Measurements from ENCODE around the gene SAYSD1. TPM values are rescaled to one million over a fixed set of nuclear protein-coding genes. Genes with fewer than 3 reads are reported as not detected.

The SAYSD1 gene
- total RNA-seq, 1 donor = 27.8 TPM

- H3K4me3 ChIP-seq (ENCODE audit: low read depth, low read length) = no peak overlapping the region
- no peak for TF ChIP-seq CTCF (IDR thresholded peaks at IDR 0.05; ENCODE audit: insufficient read depth, low read length)
- no peak for DNase-seq (ENCODE audit: low read depth)
Measured at GRCh38 chr6:39076623-39077535, 38.1 kb downstream of the SAYSD1 start.

- TF ChIP-seq CTCF (IDR thresholded peaks at IDR 0.05; ENCODE audit: insufficient read depth, low read length) = no peak
- DNase-seq (ENCODE audit: low read depth) = no peak
- no peak overlapping the region for H3K4me3 ChIP-seq (ENCODE audit: low read depth, low read length)
Measured at GRCh38 chr6:39075807-39076622, 39.0 kb downstream of the SAYSD1 start.

- DNase-seq (ENCODE audit: low read depth) = no peak
- no peak for TF ChIP-seq CTCF (IDR thresholded peaks at IDR 0.05; ENCODE audit: insufficient read depth, low read length)
- no peak overlapping the region for H3K4me3 ChIP-seq (ENCODE audit: low read depth, low read length)
Measured at GRCh38 chr6:39075010-39075686, 39.8 kb downstream of the SAYSD1 start.

- no peak for TF ChIP-seq CTCF (IDR thresholded peaks at IDR 0.05; ENCODE audit: insufficient read depth, low read length)
- DNase-seq (ENCODE audit: low read depth) = no peak
- no peak overlapping the region for H3K4me3 ChIP-seq (ENCODE audit: low read depth, low read length)
Measured at GRCh38 chr6:39074486-39074885, 40.5 kb downstream of the SAYSD1 start.

- TF ChIP-seq CTCF (IDR thresholded peaks at IDR 0.05; ENCODE audit: insufficient read depth, low read length) = no peak
- no peak for DNase-seq (ENCODE audit: low read depth)
- no peak overlapping the region for H3K4me3 ChIP-seq (ENCODE audit: low read depth, low read length)
Measured at GRCh38 chr6:39073471-39074355, 41.3 kb downstream of the SAYSD1 start.

GRCh38 chr6:39072830-39073229 lies 42.2 kb downstream of the SAYSD1 start:
- no peak for TF ChIP-seq CTCF (IDR thresholded peaks at IDR 0.05; ENCODE audit: insufficient read depth, low read length)
- DNase-seq (ENCODE audit: low read depth) = no peak
- H3K4me3 ChIP-seq (ENCODE audit: low read depth, low read length) = no peak overlapping the region

All from fibroblast of the aortic adventitia (primary cell).